KMS-11 (cell line): ENCODE data around the gene HMGCLL1.

Experiments used
- H2AFZ ChIP-seq: fragments of 200-600 bp; sonication (generic); 2 replicates; pipeline ENCODE4 v1.6.1; 2016; ENCODE audit warnings: antibody characterized with exemption, mixed run types, low read depth
- H3K27ac ChIP-seq: fragments of 200-600 bp; sonication (generic); 2 replicates; pipeline ENCODE4 v1.6.1; 2016; ENCODE audit warnings: mild to moderate bottlenecking, mixed run types
- H3K27me3 ChIP-seq: fragments of 200-600 bp; sonication (generic); 2 replicates; pipeline ENCODE4 v1.6.1; 2017; ENCODE audit warnings: mild to moderate bottlenecking, low read depth, mixed run types, moderate library complexity; ENCODE audit not compliant: insufficient read depth
- H3K36me3 ChIP-seq: fragments of 200-600 bp; sonication (generic); 2 replicates; pipeline ENCODE4 v1.6.1; 2017; ENCODE audit warnings: mild to moderate bottlenecking, mixed run types; ENCODE audit not compliant: insufficient read depth
- H3K4me1 ChIP-seq: fragments of 200-600 bp; sonication (generic); 2 replicates; pipeline ENCODE4 v1.6.1; 2016; ENCODE audit warnings: mild to moderate bottlenecking, low read depth, mixed run types; ENCODE audit not compliant: poor library complexity, severe bottlenecking
- H3K4me2 ChIP-seq: fragments of 200-600 bp; sonication (generic); 2 replicates; pipeline ENCODE4 v1.7.0; 2016; ENCODE audit warnings: mild to moderate bottlenecking, mixed run types
- H3K4me3 ChIP-seq: fragments of 200-600 bp; sonication (generic); IDR thresholded peaks from 2 replicates; pipeline ENCODE4 v1.6.1; 2017; ENCODE audit warnings: low read depth, low read length, mixed read lengths; ENCODE audit not compliant: insufficient read depth
- H3K79me2 ChIP-seq: fragments of 200-600 bp; sonication (generic); 2 replicates; pipeline ENCODE4 v1.6.1; 2016; ENCODE audit warnings: low read depth, mixed run types; ENCODE audit not compliant: insufficient read depth
- H3K9ac ChIP-seq: fragments of 200-600 bp; sonication (generic); 2 replicates; pipeline ENCODE4 v1.6.1; 2016; ENCODE audit warnings: mild to moderate bottlenecking, mixed run types
- H4K20me1 ChIP-seq: fragments of 200-600 bp; sonication (generic); 2 replicates; pipeline ENCODE4 v1.6.1; 2016; ENCODE audit warnings: mild to moderate bottlenecking, mixed run types; ENCODE audit not compliant: insufficient read depth
- CTCF ChIP-seq: fragments of 200-600 bp; sonication (generic); conservative IDR thresholded peaks from 2 replicates; pipeline ENCODE4 v1.6.1; 2017; ENCODE audit warnings: low read depth, mild to moderate bottlenecking, antibody characterized with exemption, low read length, moderate library complexity, mixed read lengths

HMGCLL1 gene

GRCh38 chr6:55567558-55567957, 11.4 kb downstream of the HMGCLL1 start:
- Histone ChIP-seq H3K9ac (no peak overlapping the region), H3K36me3 (no peaks in the 10 kb centered on the region), H3K4me1 (no peaks in the 10 kb centered on the region), H2AFZ (no peak overlapping the region), H3K4me3 (no peak overlapping the region), H3K4me2 (no peak overlapping the region), H3K27me3 (no peaks in the 10 kb centered on the region), H3K79me2 (no peaks in the 10 kb centered on the region), H4K20me1 (no peaks in the 10 kb centered on the region), H3K27ac (no peak overlapping the region)
- TF ChIP-seq CTCF: no peak

- Histone ChIP-seq H2AFZ (no peak overlapping the region), H4K20me1 (no peaks in the 10 kb centered on the region), H3K79me2 (no peaks in the 10 kb centered on the region), H3K4me1 (no peaks in the 10 kb centered on the region), H3K27me3 (no peaks in the 10 kb centered on the region), H3K9ac (no peak overlapping the region), H3K27ac (no peak overlapping the region), H3K4me3 (no peak overlapping the region), H3K4me2 (no peak overlapping the region), H3K36me3 (no peaks in the 10 kb centered on the region)
- TF ChIP-seq CTCF: no peak
Observed at GRCh38 chr6:55566036-55566710, 12.8 kb downstream of the HMGCLL1 start.

- Histone ChIP-seq H3K27me3 (no peaks in the 10 kb centered on the region), H3K4me1 (no peaks in the 10 kb centered on the region), H3K4me2 (no peak overlapping the region), H3K36me3 (no peaks in the 10 kb centered on the region), H2AFZ (no peak overlapping the region), H3K27ac (no peak overlapping the region), H3K4me3 (no peak overlapping the region), H3K9ac (no peak overlapping the region), H3K79me2 (no peaks in the 10 kb centered on the region), H4K20me1 (no peaks in the 10 kb centered on the region)
- no peak for TF ChIP-seq CTCF
Observed at GRCh38 chr6:55562318-55562717, 16.7 kb downstream of the HMGCLL1 start.

GRCh38 chr6:55560290-55560885, 18.6 kb downstream of the HMGCLL1 start:
- Histone ChIP-seq H2AFZ (no peak overlapping the region), H3K27me3 (no peaks in the 10 kb centered on the region), H3K36me3 (no peaks in the 10 kb centered on the region), H3K4me3 (no peak overlapping the region), H3K79me2 (no peaks in the 10 kb centered on the region), H3K9ac (no peak overlapping the region), H4K20me1 (no peaks in the 10 kb centered on the region), H3K27ac (no peak overlapping the region), H3K4me2 (no peak overlapping the region), H3K4me1 (no peaks in the 10 kb centered on the region)
- TF ChIP-seq CTCF: no peak
